Choroid plexus epithelial cell (primary cell): ENCODE measurements around the gene CITED2.
A peak's percentile ranks its signal among the peaks of the same experiment; 100 is the strongest.

Experiments used
- DNase-seq: peaks from one replicate; pipeline ENCODE4 v3.0.0-alpha.2; 2010; ENCODE audit warnings: low read depth
- H3K4me3 ChIP-seq: 2 replicates; pipeline ENCODE4 v1.5.1; 2011; ENCODE audit warnings: low read depth, mild to moderate bottlenecking, control low read depth, low read length, moderate library complexity
- CTCF ChIP-seq: conservative IDR thresholded peaks from 2 replicates; pipeline ENCODE4 v1.5.1; 2011; ENCODE audit warnings: low read depth, mild to moderate bottlenecking, control low read depth, inconsistent platforms, low read length, moderate library complexity

Gene CITED2

GRCh38 chr6:139370283-139370998 is 4.0 kb downstream of the CITED2 start:
- H3K4me3 ChIP-seq, result peak overlapping the region; percentile 92
- DNase-seq, result peak; percentile 92
- no peak for TF ChIP-seq CTCF

- TF ChIP-seq CTCF, result peak; percentile 73
- H3K4me3 ChIP-seq, result peak overlapping the region; percentile 92
- peak; percentile 94 for DNase-seq
Observed at GRCh38 chr6:139369568-139370282, 4.7 kb downstream of the CITED2 start.

DNA sequence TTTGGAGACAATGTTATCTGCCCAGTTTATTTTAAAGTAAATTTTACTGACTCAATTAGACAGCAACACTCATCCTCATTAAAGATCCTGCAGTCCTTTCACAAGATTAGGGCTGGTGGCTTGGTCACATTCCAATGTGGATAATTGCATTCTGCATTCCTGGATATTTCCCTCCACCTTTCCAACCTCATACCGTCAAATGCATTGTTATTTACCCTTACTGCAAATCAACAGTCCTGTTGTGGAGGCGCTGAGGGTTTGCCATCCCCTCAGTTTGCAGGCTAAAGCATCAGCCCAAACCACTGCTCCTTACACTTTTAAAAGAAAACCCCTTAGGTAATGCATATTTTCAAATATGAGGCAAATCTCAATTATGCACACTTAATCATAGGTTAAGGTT is 5.4 kb downstream of the CITED2 start:
- H3K4me3 ChIP-seq, result no peak overlapping the region
- no peak for TF ChIP-seq CTCF
- DNase-seq, result peak; percentile 30

GRCh38 chr6:139368661-139369060 is 5.8 kb downstream of the CITED2 start:
- no peak for TF ChIP-seq CTCF
- DNase-seq, result no peak

DNA sequence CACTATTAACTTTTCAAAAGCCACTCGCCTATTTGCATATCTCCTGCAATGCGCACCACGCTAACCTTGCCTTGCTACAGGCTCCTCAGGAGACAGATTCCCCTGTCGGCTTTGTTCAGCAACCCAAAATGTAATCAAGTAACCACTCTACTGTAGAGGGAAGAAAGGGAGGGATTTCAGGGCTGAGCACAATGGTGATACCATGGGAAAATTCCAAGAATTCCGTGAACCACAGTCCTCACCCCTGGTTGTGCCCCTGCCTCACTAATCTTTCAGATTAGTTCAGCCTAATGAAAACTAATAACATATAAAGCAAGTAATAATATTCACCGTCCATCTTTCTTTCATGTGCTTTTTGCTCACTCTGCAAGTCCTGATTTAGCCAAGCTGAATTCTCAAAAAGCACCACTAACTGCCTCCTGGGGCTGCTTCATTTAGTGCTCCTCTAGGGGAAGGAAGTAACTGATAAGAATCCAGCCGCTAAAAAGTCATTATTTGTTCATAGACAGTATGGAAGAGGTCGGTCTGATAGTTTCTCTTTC is 6.6 kb downstream of the CITED2 start:
- DNase-seq, result peak; percentile 58
- no peak overlapping the region for H3K4me3 ChIP-seq
- TF ChIP-seq CTCF, result peak; percentile 12

More at GRCh38 chr6:139368661-139369060, 5.8 kb downstream of the CITED2 start:
- H3K4me3 ChIP-seq, result no peak overlapping the region

DNA sequence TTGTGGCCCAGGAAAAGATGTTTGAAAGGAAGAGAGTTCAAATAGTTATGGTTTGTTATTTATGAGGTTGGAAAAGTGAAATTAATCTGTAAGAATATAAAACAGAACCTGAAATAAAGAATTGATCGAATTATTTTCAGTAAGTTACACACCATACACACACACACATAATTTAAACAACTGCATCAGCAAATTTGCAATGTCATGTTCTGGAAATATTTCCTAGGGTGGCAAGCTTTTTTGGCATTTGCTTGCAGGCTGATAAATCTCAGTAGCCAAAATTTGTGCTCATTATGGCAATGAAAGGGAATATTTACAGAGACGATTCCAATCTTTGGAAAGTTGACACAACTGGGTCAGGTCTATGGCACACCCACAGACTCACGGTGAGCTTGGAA is 9.5 kb downstream of the CITED2 start:
- H3K4me3 ChIP-seq, result no peak overlapping the region
- no peak for DNase-seq
- TF ChIP-seq CTCF, result no peak
